WTC11 (cell line): ENCODE data around the gene TMEM14A. TPM values are rescaled to one million over a fixed set of nuclear protein-coding genes. Genes with fewer than 3 reads are reported as not detected.

Experiments used
- ATAC-seq: fragments of 200-7000 bp; cut with Tn5 transposase; 2 replicates; pipeline ENCODE4 v1.10.0; 2021; ENCODE audit warnings: mild to moderate bottlenecking, moderate library complexity
- CTCF ChIA-PET: fragments of 300-600 bp; sonication (Branson Sonifier 250); formaldehyde crosslinking; loops from one replicate; lab custom pipeline; 2021; ENCODE audit warnings: antibody characterized with exemption; lab: Charles Lee
- POLR2A ChIA-PET: fragments of 350-600 bp; sonication (Branson Sonifier 250); formaldehyde crosslinking; loops from one replicate; lab custom pipeline; 2021; ENCODE audit warnings: antibody characterized with exemption; lab: Charles Lee
- DNase-seq: peaks from one replicate; pipeline ENCODE4 v3.0.0; 2021; ENCODE audit warnings: low spot score
- H3K27ac Mint-ChIP-seq: 2 replicates; pipeline ENCODE4 v1.8.0; 2021; ENCODE audit warnings: mixed read lengths
- H3K27me3 Mint-ChIP-seq: 2 replicates; pipeline ENCODE4 v1.8.0; 2021; ENCODE audit warnings: low read depth, mild to moderate bottlenecking, moderate library complexity, mixed read lengths
- H3K36me3 Mint-ChIP-seq: 2 replicates; pipeline ENCODE4 v1.8.0; 2021; ENCODE audit warnings: mixed read lengths
- H3K4me1 Mint-ChIP-seq: 2 replicates; pipeline ENCODE4 v1.8.0; 2022; ENCODE audit warnings: mixed read lengths
- H3K4me3 Mint-ChIP-seq: 2 replicates; pipeline ENCODE4 v1.8.0; 2021; ENCODE audit warnings: mild to moderate bottlenecking, moderate library complexity, mixed read lengths
- H3K9me3 Mint-ChIP-seq: 2 replicates; pipeline ENCODE4 v1.8.0; 2021; ENCODE audit warnings: mixed read lengths
- ATF3 ChIP-seq: sonication (generic); formaldehyde crosslinking; conservative IDR thresholded peaks from 2 replicates; pipeline ENCODE4 v1.8.1; 2022; ENCODE audit warnings: mild to moderate bottlenecking, missing genetic modification reagents
- CBFB ChIP-seq: sonication (generic); formaldehyde crosslinking; IDR thresholded peaks from 2 replicates; pipeline ENCODE4 v1.8.1; 2022; ENCODE audit warnings: mild to moderate bottlenecking, low read depth, missing genetic modification reagents
- E2F1 ChIP-seq: sonication (generic); formaldehyde crosslinking; IDR thresholded peaks from 2 replicates; pipeline ENCODE4 v1.8.0; 2022; ENCODE audit warnings: mild to moderate bottlenecking, missing genetic modification reagents
- FOXJ3 ChIP-seq: sonication (generic); formaldehyde crosslinking; IDR thresholded peaks from 2 replicates; pipeline ENCODE4 v1.9.0; 2021; ENCODE audit warnings: missing genetic modification reagents, mild to moderate bottlenecking, borderline replicate concordance
- FOXP1 ChIP-seq: sonication (generic); formaldehyde crosslinking; IDR thresholded peaks from 2 replicates; pipeline ENCODE4 v1.8.0; 2022; ENCODE audit warnings: missing genetic modification reagents, mild to moderate bottlenecking, moderate library complexity, borderline replicate concordance
- MAX ChIP-seq: sonication (generic); formaldehyde crosslinking; IDR thresholded peaks from 2 replicates; pipeline ENCODE4 v1.8.0; 2022; ENCODE audit warnings: mild to moderate bottlenecking, missing genetic modification reagents
- NFATC4 ChIP-seq: fragments of 250-450 bp; sonication (Bioruptor Pico); IDR thresholded peaks from 2 replicates; pipeline ENCODE4 v1.9.0; 2021; ENCODE audit warnings: mild to moderate bottlenecking
- NFYB ChIP-seq: sonication (generic); formaldehyde crosslinking; conservative IDR thresholded peaks from 2 replicates; pipeline ENCODE4 v1.8.0; 2022; ENCODE audit warnings: low read depth, missing genetic modification reagents
- NR3C1 ChIP-seq: sonication (generic); formaldehyde crosslinking; conservative IDR thresholded peaks from 2 replicates; pipeline ENCODE4 v1.8.1; 2023; ENCODE audit warnings: low read depth, mild to moderate bottlenecking, missing genetic modification reagents
- OVOL2 ChIP-seq: fragments of 250-450 bp; sonication (Bioruptor Pico); IDR thresholded peaks from 2 replicates; pipeline ENCODE4 v1.9.0; 2021; ENCODE audit warnings: mild to moderate bottlenecking, borderline replicate concordance
- RORB ChIP-seq: fragments of 250-450 bp; sonication (Bioruptor Pico); IDR thresholded peaks from 2 replicates; pipeline ENCODE4 v1.9.0; 2021; ENCODE audit warnings: mild to moderate bottlenecking
- SOX15 ChIP-seq: fragments of 250-450 bp; sonication (Bioruptor Pico); IDR thresholded peaks from 2 replicates; pipeline ENCODE4 v1.9.0; 2021; ENCODE audit warnings: mild to moderate bottlenecking
- TCF7 ChIP-seq: sonication (generic); formaldehyde crosslinking; IDR thresholded peaks from 2 replicates; pipeline ENCODE4 v1.8.0; 2022; ENCODE audit warnings: mild to moderate bottlenecking, low read depth, missing genetic modification reagents, moderate library complexity
- ZBTB21 ChIP-seq: sonication (generic); formaldehyde crosslinking; IDR thresholded peaks from 2 replicates; pipeline ENCODE4 v1.8.1; 2023; ENCODE audit warnings: mild to moderate bottlenecking, missing genetic modification reagents, borderline replicate concordance
- ZNF121 ChIP-seq: sonication (generic); formaldehyde crosslinking; IDR thresholded peaks from 2 replicates; pipeline ENCODE4 v1.8.0; 2023; ENCODE audit warnings: missing genetic modification reagents
- ZNF232 ChIP-seq: sonication (generic); formaldehyde crosslinking; IDR thresholded peaks from 2 replicates; pipeline ENCODE4 v1.8.0; 2022; ENCODE audit warnings: mild to moderate bottlenecking, missing genetic modification reagents
- ZNF263 ChIP-seq: sonication (generic); formaldehyde crosslinking; IDR thresholded peaks from 2 replicates; pipeline ENCODE4 v1.8.1; 2022; ENCODE audit warnings: low read depth, mild to moderate bottlenecking, moderate library complexity, missing genetic modification reagents
- ZNF396 ChIP-seq: fragments of 250-450 bp; sonication (Bioruptor Pico); IDR thresholded peaks from 2 replicates; pipeline ENCODE4 v1.8.0; 2021; ENCODE audit warnings: mild to moderate bottlenecking, moderate library complexity, borderline replicate concordance
- total RNA-seq: library from RNA; stranded (reverse); gene quantifications from 3 replicates; pipeline ENCODE4 v1.2.3, GENCODE V29; 2021
- TF ChIP-seq, protein P1 (sequence below): fragments of 250-450 bp; sonication (Bioruptor Pico); IDR thresholded peaks from 2 replicates; pipeline ENCODE4 v1.9.0; 2021; ENCODE audit warnings: mild to moderate bottlenecking
- TF ChIP-seq, protein P2 (sequence below): fragments of 250-450 bp; sonication (Bioruptor Pico); IDR thresholded peaks from 2 replicates; pipeline ENCODE4 v1.9.0; 2021; ENCODE audit warnings: mild to moderate bottlenecking, borderline replicate concordance
- TF ChIP-seq, protein P3 (sequence below): sonication (generic); formaldehyde crosslinking; IDR thresholded peaks from 2 replicates; pipeline ENCODE4 v1.8.1; 2023; ENCODE audit warnings: mild to moderate bottlenecking, missing genetic modification reagents, borderline replicate concordance

TMEM14A gene
- total RNA-seq, 1 experiment from 2014 or later: 8.7 TPM

DNA sequence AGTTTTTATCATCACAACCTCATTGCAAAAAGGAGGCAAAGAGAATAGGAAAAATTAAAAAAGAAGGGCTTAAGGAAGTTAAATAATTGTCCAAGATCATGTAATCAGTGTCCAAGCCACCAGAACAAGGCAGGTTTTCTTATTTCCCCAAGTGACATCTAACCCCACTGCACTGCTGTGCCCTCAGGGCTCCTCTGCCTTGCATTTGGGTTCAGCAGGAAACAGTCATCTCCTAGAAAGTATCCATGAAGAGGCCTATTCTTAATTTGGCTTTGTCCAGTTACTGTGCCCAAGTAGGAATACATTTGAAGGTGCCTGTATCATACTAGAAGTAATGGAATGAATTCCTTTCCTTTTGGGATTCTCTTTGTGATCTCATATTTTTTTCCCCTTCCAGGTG, 10.5 kb downstream of the TMEM14A start (continued):
- TF ChIP-seq E2F1 (CRISPR knock-in tag): no peak

- no peak for ATAC-seq
- Mint-ChIP-seq H3K27ac (no peak overlapping the region), H3K27me3 (no peaks in the 10 kb centered on the region), H3K9me3 (peaks cover 5% of the 10 kb centered on the region), H3K36me3 (peaks cover 4% of the 10 kb centered on the region), H3K4me3 (no peak overlapping the region), H3K4me1 (no peaks in the 10 kb centered on the region)
- POLR2A ChIA-PET: no interaction called here
- DNase-seq: no peak
- TF ChIP-seq ZNF263 (CRISPR knock-in tag) (no peak), FOXJ3 (CRISPR knock-in tag) (no peak), ZBTB21 (no peak), ZNF232 (CRISPR knock-in tag) (no peak), OVOL2 (CRISPR knock-in tag) (no peak), MAX (CRISPR knock-in tag) (no peak)
- CTCF ChIA-PET: no interaction called here
Observed at GRCh38 chr6:52686878-52687699, 16.2 kb downstream of the TMEM14A start.

DNA sequence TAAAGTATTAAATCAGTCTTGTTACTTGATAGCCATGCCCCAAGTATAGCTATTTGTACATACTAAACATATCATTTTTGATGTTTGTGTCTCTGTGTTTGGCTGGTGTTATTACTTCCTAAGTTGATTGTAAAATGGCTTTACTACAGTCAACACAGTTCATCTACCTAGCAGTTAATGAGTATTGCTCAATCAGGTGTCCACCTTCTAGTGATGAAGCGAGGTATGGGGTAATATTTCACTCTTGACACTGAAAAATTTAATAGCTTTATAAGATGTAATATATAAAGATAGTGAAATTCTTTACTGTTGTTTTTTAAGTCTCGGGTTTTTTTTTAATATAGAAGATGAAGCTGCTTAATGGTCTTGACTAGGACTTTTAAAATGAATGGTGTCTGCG, 18.9 kb downstream of the TMEM14A start:
- Mint-ChIP-seq H3K9me3 (peaks cover 8% of the 10 kb centered on the region), H3K27ac (no peak overlapping the region), H3K27me3 (no peaks in the 10 kb centered on the region), H3K4me3 (no peak overlapping the region), H3K36me3 (peaks cover 4% of the 10 kb centered on the region), H3K4me1 (no peaks in the 10 kb centered on the region)
- DNase-seq (no peak), ATAC-seq (no peak)
- ChIA-PET CTCF (interaction anchor here (1.6 kb wide), 1 partner anchor 38 kb away, joined by 3 read pairs; no protein-coding TSS in a partner anchor), POLR2A (no interaction called here)
- TF ChIP-seq, protein P1, sequence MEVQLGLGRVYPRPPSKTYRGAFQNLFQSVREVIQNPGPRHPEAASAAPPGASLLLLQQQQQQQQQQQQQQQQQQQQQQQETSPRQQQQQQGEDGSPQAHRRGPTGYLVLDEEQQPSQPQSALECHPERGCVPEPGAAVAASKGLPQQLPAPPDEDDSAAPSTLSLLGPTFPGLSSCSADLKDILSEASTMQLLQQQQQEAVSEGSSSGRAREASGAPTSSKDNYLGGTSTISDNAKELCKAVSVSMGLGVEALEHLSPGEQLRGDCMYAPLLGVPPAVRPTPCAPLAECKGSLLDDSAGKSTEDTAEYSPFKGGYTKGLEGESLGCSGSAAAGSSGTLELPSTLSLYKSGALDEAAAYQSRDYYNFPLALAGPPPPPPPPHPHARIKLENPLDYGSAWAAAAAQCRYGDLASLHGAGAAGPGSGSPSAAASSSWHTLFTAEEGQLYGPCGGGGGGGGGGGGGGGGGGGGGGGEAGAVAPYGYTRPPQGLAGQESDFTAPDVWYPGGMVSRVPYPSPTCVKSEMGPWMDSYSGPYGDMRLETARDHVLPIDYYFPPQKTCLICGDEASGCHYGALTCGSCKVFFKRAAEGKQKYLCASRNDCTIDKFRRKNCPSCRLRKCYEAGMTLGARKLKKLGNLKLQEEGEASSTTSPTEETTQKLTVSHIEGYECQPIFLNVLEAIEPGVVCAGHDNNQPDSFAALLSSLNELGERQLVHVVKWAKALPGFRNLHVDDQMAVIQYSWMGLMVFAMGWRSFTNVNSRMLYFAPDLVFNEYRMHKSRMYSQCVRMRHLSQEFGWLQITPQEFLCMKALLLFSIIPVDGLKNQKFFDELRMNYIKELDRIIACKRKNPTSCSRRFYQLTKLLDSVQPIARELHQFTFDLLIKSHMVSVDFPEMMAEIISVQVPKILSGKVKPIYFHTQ (CRISPR knock-in tag): no peak
- TF ChIP-seq ZNF232 (CRISPR knock-in tag) (no peak), FOXP1 (CRISPR knock-in tag) (no peak), NFYB (CRISPR knock-in tag) (no peak), RORB (CRISPR knock-in tag) (no peak), SOX15 (CRISPR knock-in tag) (no peak), TCF7 (CRISPR knock-in tag) (no peak), NFATC4 (CRISPR knock-in tag) (no peak), ATF3 (no peak), ZNF396 (CRISPR knock-in tag) (no peak), NR3C1 (no peak), ZNF121 (no peak), CBFB (CRISPR knock-in tag) (no peak)
- TF ChIP-seq, protein P2, sequence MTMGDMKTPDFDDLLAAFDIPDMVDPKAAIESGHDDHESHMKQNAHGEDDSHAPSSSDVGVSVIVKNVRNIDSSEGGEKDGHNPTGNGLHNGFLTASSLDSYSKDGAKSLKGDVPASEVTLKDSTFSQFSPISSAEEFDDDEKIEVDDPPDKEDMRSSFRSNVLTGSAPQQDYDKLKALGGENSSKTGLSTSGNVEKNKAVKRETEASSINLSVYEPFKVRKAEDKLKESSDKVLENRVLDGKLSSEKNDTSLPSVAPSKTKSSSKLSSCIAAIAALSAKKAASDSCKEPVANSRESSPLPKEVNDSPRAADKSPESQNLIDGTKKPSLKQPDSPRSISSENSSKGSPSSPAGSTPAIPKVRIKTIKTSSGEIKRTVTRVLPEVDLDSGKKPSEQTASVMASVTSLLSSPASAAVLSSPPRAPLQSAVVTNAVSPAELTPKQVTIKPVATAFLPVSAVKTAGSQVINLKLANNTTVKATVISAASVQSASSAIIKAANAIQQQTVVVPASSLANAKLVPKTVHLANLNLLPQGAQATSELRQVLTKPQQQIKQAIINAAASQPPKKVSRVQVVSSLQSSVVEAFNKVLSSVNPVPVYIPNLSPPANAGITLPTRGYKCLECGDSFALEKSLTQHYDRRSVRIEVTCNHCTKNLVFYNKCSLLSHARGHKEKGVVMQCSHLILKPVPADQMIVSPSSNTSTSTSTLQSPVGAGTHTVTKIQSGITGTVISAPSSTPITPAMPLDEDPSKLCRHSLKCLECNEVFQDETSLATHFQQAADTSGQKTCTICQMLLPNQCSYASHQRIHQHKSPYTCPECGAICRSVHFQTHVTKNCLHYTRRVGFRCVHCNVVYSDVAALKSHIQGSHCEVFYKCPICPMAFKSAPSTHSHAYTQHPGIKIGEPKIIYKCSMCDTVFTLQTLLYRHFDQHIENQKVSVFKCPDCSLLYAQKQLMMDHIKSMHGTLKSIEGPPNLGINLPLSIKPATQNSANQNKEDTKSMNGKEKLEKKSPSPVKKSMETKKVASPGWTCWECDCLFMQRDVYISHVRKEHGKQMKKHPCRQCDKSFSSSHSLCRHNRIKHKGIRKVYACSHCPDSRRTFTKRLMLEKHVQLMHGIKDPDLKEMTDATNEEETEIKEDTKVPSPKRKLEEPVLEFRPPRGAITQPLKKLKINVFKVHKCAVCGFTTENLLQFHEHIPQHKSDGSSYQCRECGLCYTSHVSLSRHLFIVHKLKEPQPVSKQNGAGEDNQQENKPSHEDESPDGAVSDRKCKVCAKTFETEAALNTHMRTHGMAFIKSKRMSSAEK (CRISPR knock-in tag): no peak
- TF ChIP-seq, protein P3, sequence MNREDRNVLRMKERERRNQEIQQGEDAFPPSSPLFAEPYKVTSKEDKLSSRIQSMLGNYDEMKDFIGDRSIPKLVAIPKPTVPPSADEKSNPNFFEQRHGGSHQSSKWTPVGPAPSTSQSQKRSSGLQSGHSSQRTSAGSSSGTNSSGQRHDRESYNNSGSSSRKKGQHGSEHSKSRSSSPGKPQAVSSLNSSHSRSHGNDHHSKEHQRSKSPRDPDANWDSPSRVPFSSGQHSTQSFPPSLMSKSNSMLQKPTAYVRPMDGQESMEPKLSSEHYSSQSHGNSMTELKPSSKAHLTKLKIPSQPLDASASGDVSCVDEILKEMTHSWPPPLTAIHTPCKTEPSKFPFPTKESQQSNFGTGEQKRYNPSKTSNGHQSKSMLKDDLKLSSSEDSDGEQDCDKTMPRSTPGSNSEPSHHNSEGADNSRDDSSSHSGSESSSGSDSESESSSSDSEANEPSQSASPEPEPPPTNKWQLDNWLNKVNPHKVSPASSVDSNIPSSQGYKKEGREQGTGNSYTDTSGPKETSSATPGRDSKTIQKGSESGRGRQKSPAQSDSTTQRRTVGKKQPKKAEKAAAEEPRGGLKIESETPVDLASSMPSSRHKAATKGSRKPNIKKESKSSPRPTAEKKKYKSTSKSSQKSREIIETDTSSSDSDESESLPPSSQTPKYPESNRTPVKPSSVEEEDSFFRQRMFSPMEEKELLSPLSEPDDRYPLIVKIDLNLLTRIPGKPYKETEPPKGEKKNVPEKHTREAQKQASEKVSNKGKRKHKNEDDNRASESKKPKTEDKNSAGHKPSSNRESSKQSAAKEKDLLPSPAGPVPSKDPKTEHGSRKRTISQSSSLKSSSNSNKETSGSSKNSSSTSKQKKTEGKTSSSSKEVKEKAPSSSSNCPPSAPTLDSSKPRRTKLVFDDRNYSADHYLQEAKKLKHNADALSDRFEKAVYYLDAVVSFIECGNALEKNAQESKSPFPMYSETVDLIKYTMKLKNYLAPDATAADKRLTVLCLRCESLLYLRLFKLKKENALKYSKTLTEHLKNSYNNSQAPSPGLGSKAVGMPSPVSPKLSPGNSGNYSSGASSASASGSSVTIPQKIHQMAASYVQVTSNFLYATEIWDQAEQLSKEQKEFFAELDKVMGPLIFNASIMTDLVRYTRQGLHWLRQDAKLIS (CRISPR knock-in tag): no peak
